ENCODE results near the gene PSRC1.

Gene PSRC1

DNA sequence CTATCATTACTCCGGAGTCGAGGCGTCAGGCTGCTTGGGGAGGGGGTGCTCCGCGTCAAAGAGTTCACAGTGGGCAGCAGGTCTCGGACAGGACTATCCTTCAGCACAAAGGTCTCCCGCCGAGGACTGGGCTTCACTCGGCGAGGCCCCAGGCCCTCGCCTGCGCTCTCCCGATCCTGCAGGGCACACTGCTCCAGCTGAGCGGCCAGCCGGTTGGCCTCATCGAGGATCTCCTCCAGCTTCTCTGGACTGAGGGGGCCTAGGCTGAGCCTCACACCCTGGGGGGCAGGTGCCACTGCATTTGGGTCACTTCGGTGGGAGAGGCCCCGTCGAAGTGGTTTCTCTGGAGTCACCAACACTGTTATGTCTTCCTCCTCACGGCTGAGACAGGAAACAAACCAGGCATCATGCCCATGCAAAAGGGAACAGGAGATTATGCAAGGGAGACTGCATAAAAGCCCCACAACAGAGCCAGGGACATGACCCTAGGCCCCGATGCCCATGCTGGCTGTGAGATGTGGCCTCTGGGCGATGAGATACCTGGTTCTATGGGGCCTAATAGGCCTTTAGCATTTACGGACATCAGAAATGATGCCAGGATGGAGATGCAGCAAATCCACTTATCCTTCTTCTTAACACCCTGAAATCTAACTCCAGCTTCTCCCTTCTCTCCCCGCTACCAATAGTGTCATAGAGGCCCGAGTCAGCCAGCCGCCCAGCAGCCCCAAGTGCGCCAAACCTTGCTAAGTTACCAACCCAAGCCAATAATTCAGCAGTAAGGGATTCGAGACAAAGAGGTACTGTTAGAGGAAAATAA lies 1.1 kb downstream of the PSRC1 start:
- Histone ChIP-seq H3K27ac (ENCODE audit: insufficient read depth, low read depth, low read length, poor library complexity, severe bottlenecking) (no peak overlapping the region), H3K4me3 (ENCODE audit: insufficient read depth, low read depth, low read length) (peak overlapping the region; percentile 85), H3K27me3 (ENCODE audit: control insufficient read depth, insufficient read depth, low read length, poor library complexity, severe bottlenecking) (no peaks in the 10 kb centered on the region), H3K36me3 (ENCODE audit: control insufficient read depth, insufficient read depth, low read length) (peaks cover 9% of the 10 kb centered on the region), H3K9me3 (ENCODE audit: control insufficient read depth, low read length) (no peaks in the 10 kb centered on the region), H3K4me1 (ENCODE audit: control insufficient read depth, insufficient read depth, low read length) (peaks cover 10% of the 10 kb centered on the region)
- 61 to 65% methylated on average over 27 to 28 of the region's 28 CpGs for WGBS, 2 experiments

- no peak overlapping the region for H3K4me3 ChIP-seq (ENCODE audit: insufficient read depth, low read depth, low read length)
- H3K9me3 ChIP-seq (ENCODE audit: control insufficient read depth, low read length) = no peaks in the 10 kb centered on the region
- no peaks in the 10 kb centered on the region for H3K27me3 ChIP-seq (ENCODE audit: control insufficient read depth, insufficient read depth, low read length, poor library complexity, severe bottlenecking)
- WGBS, 2 experiments = 95 to 96% methylated on average over 11 to 12 of the region's 12 CpGs
- H3K36me3 ChIP-seq (ENCODE audit: control insufficient read depth, insufficient read depth, low read length) = peaks cover 9% of the 10 kb centered on the region
- no peak overlapping the region for H3K27ac ChIP-seq (ENCODE audit: insufficient read depth, low read depth, low read length, poor library complexity, severe bottlenecking)
- H3K4me1 ChIP-seq (ENCODE audit: control insufficient read depth, insufficient read depth, low read length) = peaks cover 10% of the 10 kb centered on the region
These were observed 2.1 kb downstream of the PSRC1 start for GRCh38 chr1:109280862-109281261.

DNA sequence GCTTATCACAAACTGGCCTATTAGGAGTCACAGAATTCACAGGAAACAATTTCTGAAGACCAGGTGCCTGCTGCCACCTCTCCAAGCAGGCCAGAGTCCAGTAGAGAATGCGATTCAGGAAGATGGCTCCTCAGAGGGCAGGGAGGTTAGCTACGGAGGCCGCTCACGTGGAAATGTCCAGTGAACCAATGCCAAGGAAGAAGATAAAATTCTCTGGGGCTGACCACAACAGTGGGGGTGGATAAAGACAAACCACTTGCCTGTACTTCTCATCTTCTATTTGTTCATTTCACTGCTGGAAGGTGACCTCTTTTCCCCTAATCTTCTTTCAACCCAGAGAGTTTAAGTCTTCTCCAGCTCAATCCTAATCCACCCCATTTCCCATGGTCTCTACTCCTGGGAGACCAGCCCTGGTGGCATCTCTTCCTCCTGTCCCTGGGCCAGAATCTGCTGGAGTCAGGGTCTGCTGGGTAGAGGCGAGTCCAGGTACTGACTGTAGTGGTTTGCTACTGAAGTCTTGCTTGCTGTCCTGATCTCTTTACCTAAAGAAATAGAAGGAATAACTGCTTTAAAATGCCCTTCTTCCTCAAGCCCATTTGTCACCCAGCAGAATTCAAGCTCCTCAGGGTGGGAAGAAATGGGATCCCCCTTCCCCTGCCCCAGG lies 3.2 kb downstream of the PSRC1 start:
- Histone ChIP-seq H3K4me3 (ENCODE audit: insufficient read depth, low read depth, low read length) (no peak overlapping the region), H3K27me3 (ENCODE audit: control insufficient read depth, insufficient read depth, low read length, poor library complexity, severe bottlenecking) (no peaks in the 10 kb centered on the region), H3K36me3 (ENCODE audit: control insufficient read depth, insufficient read depth, low read length) (peaks cover 9% of the 10 kb centered on the region), H3K9me3 (ENCODE audit: control insufficient read depth, low read length) (no peaks in the 10 kb centered on the region), H3K27ac (ENCODE audit: insufficient read depth, low read depth, low read length, poor library complexity, severe bottlenecking) (no peak overlapping the region), H3K4me1 (ENCODE audit: control insufficient read depth, insufficient read depth, low read length) (peaks cover 16% of the 10 kb centered on the region)
- WGBS, 2 experiments = 93 to 96% methylated on average over 5 of the region's 5 CpGs

- H3K4me3 ChIP-seq (ENCODE audit: insufficient read depth, low read depth, low read length) = no peak overlapping the region
- H3K27me3 ChIP-seq (ENCODE audit: control insufficient read depth, insufficient read depth, low read length, poor library complexity, severe bottlenecking) = no peaks in the 10 kb centered on the region
- H3K9me3 ChIP-seq (ENCODE audit: control insufficient read depth, low read length) = no peaks in the 10 kb centered on the region
- peak overlapping the region; percentile 16 for H3K27ac ChIP-seq (ENCODE audit: insufficient read depth, low read depth, low read length, poor library complexity, severe bottlenecking)
- WGBS, 2 experiments = 68 to 70% methylated on average over 7 of the region's 7 CpGs
- peaks cover 13% of the 10 kb centered on the region for H3K36me3 ChIP-seq (ENCODE audit: control insufficient read depth, insufficient read depth, low read length)
- H3K4me1 ChIP-seq (ENCODE audit: control insufficient read depth, insufficient read depth, low read length) = peaks cover 28% of the 10 kb centered on the region
These were observed 5.3 kb downstream of the PSRC1 start for GRCh38 chr1:109277434-109278204.

- Histone ChIP-seq H3K9me3 (ENCODE audit: control insufficient read depth, low read length) (no peaks in the 10 kb centered on the region), H3K27ac (ENCODE audit: insufficient read depth, low read depth, low read length, poor library complexity, severe bottlenecking) (no peak overlapping the region), H3K4me3 (ENCODE audit: insufficient read depth, low read depth, low read length) (no peak overlapping the region), H3K36me3 (ENCODE audit: control insufficient read depth, insufficient read depth, low read length) (peaks cover 22% of the 10 kb centered on the region), H3K4me1 (ENCODE audit: control insufficient read depth, insufficient read depth, low read length) (peaks cover 21% of the 10 kb centered on the region), H3K27me3 (ENCODE audit: control insufficient read depth, insufficient read depth, low read length, poor library complexity, severe bottlenecking) (no peaks in the 10 kb centered on the region)
- WGBS, 2 experiments = 76 to 79% methylated on average over 9 of the region's 9 CpGs
These were observed 7.1 kb downstream of the PSRC1 start for GRCh38 chr1:109275706-109276345.

GRCh38 chr1:109274533-109275476 lies 8.1 kb downstream of the PSRC1 start:
- WGBS, 2 experiments = 56 to 63% methylated on average over 23 to 24 of the region's 24 CpGs

GRCh38 chr1:109273570-109274288 lies 9.2 kb downstream of the PSRC1 start:
- Histone ChIP-seq H3K27me3 (ENCODE audit: control insufficient read depth, insufficient read depth, low read length, poor library complexity, severe bottlenecking) (no peaks in the 10 kb centered on the region), H3K4me1 (ENCODE audit: control insufficient read depth, insufficient read depth, low read length) (peaks cover 21% of the 10 kb centered on the region), H3K36me3 (ENCODE audit: control insufficient read depth, insufficient read depth, low read length) (peaks cover 23% of the 10 kb centered on the region), H3K9me3 (ENCODE audit: control insufficient read depth, low read length) (no peaks in the 10 kb centered on the region), H3K4me3 (ENCODE audit: insufficient read depth, low read depth, low read length) (no peak overlapping the region), H3K27ac (ENCODE audit: insufficient read depth, low read depth, low read length, poor library complexity, severe bottlenecking) (no peak overlapping the region)
- 83 to 85% methylated on average over 30 of the region's 30 CpGs for WGBS, 2 experiments

More at GRCh38 chr1:109274533-109275476, 8.1 kb downstream of the PSRC1 start:
- H3K36me3 ChIP-seq (ENCODE audit: control insufficient read depth, insufficient read depth, low read length) = peaks cover 26% of the 10 kb centered on the region
- no peak overlapping the region for H3K4me3 ChIP-seq (ENCODE audit: insufficient read depth, low read depth, low read length)
- H3K27ac ChIP-seq (ENCODE audit: insufficient read depth, low read depth, low read length, poor library complexity, severe bottlenecking) = peak overlapping the region; percentile 44
- no peaks in the 10 kb centered on the region for H3K27me3 ChIP-seq (ENCODE audit: control insufficient read depth, insufficient read depth, low read length, poor library complexity, severe bottlenecking)
- H3K4me1 ChIP-seq (ENCODE audit: control insufficient read depth, insufficient read depth, low read length) = peaks cover 21% of the 10 kb centered on the region
- no peaks in the 10 kb centered on the region for H3K9me3 ChIP-seq (ENCODE audit: control insufficient read depth, low read length)

GRCh38 chr1:109272831-109273547 lies 10.0 kb downstream of the PSRC1 start:
- H3K4me3 ChIP-seq (ENCODE audit: insufficient read depth, low read depth, low read length) = no peak overlapping the region
- no peaks in the 10 kb centered on the region for H3K27me3 ChIP-seq (ENCODE audit: control insufficient read depth, insufficient read depth, low read length, poor library complexity, severe bottlenecking)
- peaks cover 21% of the 10 kb centered on the region for H3K4me1 ChIP-seq (ENCODE audit: control insufficient read depth, insufficient read depth, low read length)
- H3K27ac ChIP-seq (ENCODE audit: insufficient read depth, low read depth, low read length, poor library complexity, severe bottlenecking) = no peak overlapping the region
- H3K36me3 ChIP-seq (ENCODE audit: control insufficient read depth, insufficient read depth, low read length) = peaks cover 29% of the 10 kb centered on the region
- no peaks in the 10 kb centered on the region for H3K9me3 ChIP-seq (ENCODE audit: control insufficient read depth, low read length)
- WGBS, 2 experiments = 93 to 94% methylated on average over 16 of the region's 16 CpGs
